ENCODE measurements around the gene ASAP2.

Gene ASAP2

DNA sequence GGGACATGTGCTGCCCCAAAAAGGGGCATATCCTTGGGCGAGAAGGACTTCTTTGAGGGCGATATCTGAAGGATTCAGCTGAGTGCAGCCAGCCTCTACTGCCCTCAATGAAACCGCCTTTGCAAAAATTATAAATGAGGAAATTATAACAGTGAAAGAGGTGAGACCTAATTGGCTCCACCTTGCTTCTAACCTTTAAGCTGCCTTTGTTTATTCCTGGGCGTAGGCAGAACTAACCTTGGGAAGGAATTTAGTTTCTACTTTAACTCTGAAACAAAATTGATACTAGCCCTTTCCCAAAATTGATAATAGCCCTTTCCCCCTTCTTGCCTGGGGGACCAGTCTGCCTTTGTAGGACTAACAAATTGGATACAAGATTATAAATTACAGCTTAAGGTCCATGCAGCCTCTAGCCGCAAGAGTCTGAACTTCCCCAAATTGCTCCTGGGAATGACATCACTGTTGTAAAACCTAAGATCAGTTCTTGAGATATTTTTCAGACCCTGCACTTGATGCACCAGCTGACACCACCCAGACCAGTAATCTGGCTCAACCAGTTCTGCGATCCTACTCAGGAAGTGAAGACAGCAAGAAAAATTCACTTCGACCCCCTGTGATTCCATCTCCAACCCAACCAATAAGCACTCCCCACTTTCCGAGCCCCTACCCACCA, 36.0 kb upstream of the ASAP2 start:
- no peaks in the 10 kb centered on the region for H3K9me3 Mint-ChIP-seq
- ATAC-seq (replicated peaks) (no peak), DNase-seq (no peak)
- H3K4me1 Mint-ChIP-seq = peaks cover 0 to 5% of the 10 kb centered on the region in 2 donors
- H3K27ac Mint-ChIP-seq = no peak overlapping the region
- no peak overlapping the region for H3K4me3 Mint-ChIP-seq
- H3K36me3 Mint-ChIP-seq = no peaks in the 10 kb centered on the region
- H3K27me3 Mint-ChIP-seq = peaks cover 6 to 9% of the 10 kb centered on the region in 2 donors

DNA sequence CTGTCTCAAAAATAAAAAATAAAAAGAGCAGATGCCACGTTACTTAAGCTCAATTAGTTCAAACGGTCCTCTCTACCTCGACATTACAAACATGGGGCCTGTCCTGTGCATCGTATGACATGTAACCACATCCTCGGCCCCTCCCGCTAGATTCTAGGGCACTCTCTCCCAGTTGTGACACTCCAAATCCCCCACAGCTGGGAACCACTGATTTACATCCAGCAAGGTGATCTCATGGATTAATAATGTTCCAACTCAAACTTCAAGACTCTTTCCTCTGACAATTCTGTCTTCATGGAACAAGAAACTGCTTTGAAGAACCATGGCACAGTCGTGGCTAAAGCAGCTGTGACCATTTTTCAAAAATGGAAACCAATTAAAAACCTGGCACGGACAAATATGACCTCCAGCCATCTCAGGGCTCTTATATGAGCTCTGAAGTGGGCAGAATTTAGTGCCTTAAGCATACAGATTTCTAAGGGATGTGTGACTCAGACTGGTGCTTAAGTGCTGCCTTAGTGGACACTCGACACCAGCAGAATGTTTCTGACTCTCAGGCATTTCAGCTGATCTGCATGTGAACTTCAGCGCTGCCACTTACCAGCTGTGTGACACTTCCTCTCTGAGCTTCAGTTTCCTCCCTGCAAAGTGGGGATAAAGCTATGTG, 31.7 kb upstream of the ASAP2 start:
- Mint-ChIP-seq H3K27ac (no peak overlapping the region), H3K4me1 (peaks cover 0 to 8% of the 10 kb centered on the region in 2 donors), H3K27me3 (peaks cover 0 to 4% of the 10 kb centered on the region in 2 donors), H3K9me3 (no peaks in the 10 kb centered on the region), H3K36me3 (no peaks in the 10 kb centered on the region), H3K4me3 (no peak overlapping the region)
- no peak for ATAC-seq (replicated peaks)
- DNase-seq = no peak

GRCh38 chr2:9178110-9178903, 28.3 kb upstream of the ASAP2 start:
- ATAC-seq (replicated peaks) (peak; percentile 29 to 45), DNase-seq (no peak)
- no peak overlapping the region for H3K27ac Mint-ChIP-seq
- peaks cover 8 to 20% of the 10 kb centered on the region in 2 donors for H3K27me3 Mint-ChIP-seq
- peaks cover 2 to 4% of the 10 kb centered on the region in 2 donors for H3K36me3 Mint-ChIP-seq
- H3K4me3 Mint-ChIP-seq = no peak overlapping the region
- peaks cover 0 to 8% of the 10 kb centered on the region in 2 donors for H3K4me1 Mint-ChIP-seq
- H3K9me3 Mint-ChIP-seq = peaks cover 11 to 13% of the 10 kb centered on the region in 2 donors

- Mint-ChIP-seq H3K36me3 (peaks cover 4 to 5% of the 10 kb centered on the region in 2 donors), H3K4me3 (no peak overlapping the region), H3K9me3 (peaks cover 13 to 16% of the 10 kb centered on the region in 2 donors), H3K4me1 (peaks cover 0 to 8% of the 10 kb centered on the region in 2 donors), H3K27ac (no peak overlapping the region), H3K27me3 (peaks cover 13 to 27% of the 10 kb centered on the region in 2 donors)
- DNase-seq (no peak), ATAC-seq (replicated peaks) (peak in 1 of 2 donors; percentile 43)
Measured at GRCh38 chr2:9178904-9179571, 27.6 kb upstream of the ASAP2 start.

DNA sequence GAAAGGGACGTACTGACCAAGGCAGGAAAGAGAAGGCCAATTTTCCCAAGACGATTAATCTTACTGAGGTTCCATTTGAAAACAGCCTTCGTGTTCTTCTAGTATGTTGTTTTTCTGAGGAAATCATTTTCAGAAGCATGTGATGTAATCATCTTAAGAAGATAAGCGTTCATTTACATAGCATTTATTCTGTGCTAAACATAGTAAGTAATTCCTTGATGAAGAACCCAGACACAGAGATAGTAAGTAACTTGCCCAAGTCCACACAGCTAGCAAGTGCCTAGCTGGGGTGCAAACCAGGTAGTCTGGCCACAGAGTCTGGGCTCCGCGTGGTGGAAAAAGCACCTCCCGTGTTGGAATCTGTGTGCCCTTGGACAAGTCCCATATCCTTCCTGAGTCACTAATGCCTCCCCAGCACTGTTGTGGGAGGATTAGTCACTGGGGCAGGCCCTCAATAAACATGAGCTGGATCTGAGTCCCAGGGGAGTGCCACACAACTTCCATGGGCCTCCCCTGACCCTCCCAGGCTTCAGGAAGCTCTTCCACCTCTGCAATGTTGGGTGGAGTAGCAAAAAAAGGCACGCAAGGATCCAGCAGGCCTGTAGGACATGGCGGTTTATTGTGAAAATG, 26.9 kb upstream of the ASAP2 start:
- H3K4me1 Mint-ChIP-seq = peaks cover 0 to 8% of the 10 kb centered on the region in 2 donors
- no peak for ATAC-seq (replicated peaks)
- no peak overlapping the region for H3K27ac Mint-ChIP-seq
- peaks cover 17 to 34% of the 10 kb centered on the region in 2 donors for H3K27me3 Mint-ChIP-seq
- H3K9me3 Mint-ChIP-seq = peaks cover 13 to 16% of the 10 kb centered on the region in 2 donors
- H3K4me3 Mint-ChIP-seq = no peak overlapping the region
- H3K36me3 Mint-ChIP-seq = peaks cover 4 to 5% of the 10 kb centered on the region in 2 donors
- DNase-seq = no peak

- Mint-ChIP-seq H3K9me3 (peaks cover 13 to 16% of the 10 kb centered on the region in 2 donors), H3K36me3 (peaks cover 4 to 5% of the 10 kb centered on the region in 2 donors), H3K27ac (no peak overlapping the region), H3K4me1 (no peaks in the 10 kb centered on the region), H3K4me3 (no peak overlapping the region), H3K27me3 (peaks cover 17 to 34% of the 10 kb centered on the region in 2 donors)
- ATAC-seq (replicated peaks) (no peak), DNase-seq (no peak)
Measured at GRCh38 chr2:9184361-9184760, 22.3 kb upstream of the ASAP2 start.

- H3K4me3 Mint-ChIP-seq = no peak overlapping the region
- no peak for DNase-seq
- no peak overlapping the region for H3K27ac Mint-ChIP-seq
- peaks cover 9 to 18% of the 10 kb centered on the region in 2 donors for H3K4me1 Mint-ChIP-seq
- peaks cover 0 to 5% of the 10 kb centered on the region in 2 donors for H3K36me3 Mint-ChIP-seq
- no peak for ATAC-seq (replicated peaks)
- peaks cover 15 to 17% of the 10 kb centered on the region in 2 donors for H3K27me3 Mint-ChIP-seq
- H3K9me3 Mint-ChIP-seq = peaks cover 5 to 6% of the 10 kb centered on the region in 2 donors
Measured at GRCh38 chr2:9187620-9188214, 18.9 kb upstream of the ASAP2 start.

DNA sequence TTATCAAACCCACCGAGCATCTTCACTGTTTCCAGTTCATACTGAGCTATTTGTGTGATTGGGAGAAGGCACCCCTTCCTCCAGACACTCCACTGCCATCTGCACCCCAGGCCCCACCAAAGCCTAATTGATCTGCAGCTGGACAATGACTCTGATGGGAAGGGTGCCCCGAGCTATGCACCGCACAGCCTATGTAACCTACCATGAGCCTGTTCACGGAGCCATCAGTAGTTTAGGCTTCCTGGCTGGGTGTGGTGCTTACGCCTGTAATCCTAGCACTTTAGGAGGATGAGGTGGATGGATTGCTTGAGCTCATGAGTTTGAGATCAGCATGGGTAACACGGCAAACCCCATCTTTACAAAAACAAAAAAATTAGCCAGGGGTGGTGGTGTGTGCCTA, 17.8 kb upstream of the ASAP2 start:
- no peak for ATAC-seq (replicated peaks)
- H3K27me3 Mint-ChIP-seq = peaks cover 7 to 12% of the 10 kb centered on the region in 2 donors
- peaks cover 12 to 20% of the 10 kb centered on the region in 2 donors for H3K4me1 Mint-ChIP-seq
- no peaks in the 10 kb centered on the region for H3K36me3 Mint-ChIP-seq
- H3K9me3 Mint-ChIP-seq = peaks cover 0 to 1% of the 10 kb centered on the region in 2 donors
- no peak overlapping the region for H3K27ac Mint-ChIP-seq
- H3K4me3 Mint-ChIP-seq = no peak overlapping the region
- no peak for DNase-seq

- no peak overlapping the region for H3K4me3 Mint-ChIP-seq
- H3K27ac Mint-ChIP-seq = no peak overlapping the region
- no peak for DNase-seq
- ATAC-seq (replicated peaks) = no peak
- no peaks in the 10 kb centered on the region for H3K36me3 Mint-ChIP-seq
- peaks cover 0 to 1% of the 10 kb centered on the region in 2 donors for H3K9me3 Mint-ChIP-seq
- peaks cover 12 to 20% of the 10 kb centered on the region in 2 donors for H3K4me1 Mint-ChIP-seq
- peaks cover 3 to 6% of the 10 kb centered on the region in 2 donors for H3K27me3 Mint-ChIP-seq
Measured at GRCh38 chr2:9189901-9190300, 16.7 kb upstream of the ASAP2 start.

DNA sequence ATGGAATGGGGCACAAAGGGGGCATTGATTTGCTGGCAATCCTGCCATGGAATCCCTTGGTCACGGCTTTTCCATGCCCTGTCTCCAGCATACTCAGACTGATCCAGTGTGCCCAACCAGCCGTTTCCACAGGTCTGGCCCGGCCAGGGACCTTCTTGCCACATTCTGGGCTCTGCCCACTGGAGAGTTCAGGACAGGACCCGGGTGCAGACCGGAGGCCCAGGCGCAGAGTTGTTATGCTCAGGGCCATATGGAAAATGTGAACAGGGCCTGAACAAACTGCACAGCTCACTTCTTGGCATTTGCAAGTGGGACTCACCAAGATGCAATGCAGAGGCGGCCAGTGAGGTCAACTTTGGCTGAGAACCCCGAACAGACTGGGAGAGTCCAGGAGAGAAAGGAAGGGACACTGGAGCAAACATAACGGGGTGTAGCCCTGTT, 15.6 kb upstream of the ASAP2 start:
- Mint-ChIP-seq H3K4me1 (peaks cover 12 to 20% of the 10 kb centered on the region in 2 donors), H3K9me3 (peaks cover 0 to 1% of the 10 kb centered on the region in 2 donors), H3K4me3 (peak overlapping the region in 1 of 2 donors; percentile 14), H3K36me3 (no peaks in the 10 kb centered on the region), H3K27ac (peak overlapping the region; percentile 57), H3K27me3 (peaks cover 3 to 6% of the 10 kb centered on the region in 2 donors)
- ATAC-seq (replicated peaks) (peak in 1 of 2 donors; percentile 10), DNase-seq (no peak)

DNA sequence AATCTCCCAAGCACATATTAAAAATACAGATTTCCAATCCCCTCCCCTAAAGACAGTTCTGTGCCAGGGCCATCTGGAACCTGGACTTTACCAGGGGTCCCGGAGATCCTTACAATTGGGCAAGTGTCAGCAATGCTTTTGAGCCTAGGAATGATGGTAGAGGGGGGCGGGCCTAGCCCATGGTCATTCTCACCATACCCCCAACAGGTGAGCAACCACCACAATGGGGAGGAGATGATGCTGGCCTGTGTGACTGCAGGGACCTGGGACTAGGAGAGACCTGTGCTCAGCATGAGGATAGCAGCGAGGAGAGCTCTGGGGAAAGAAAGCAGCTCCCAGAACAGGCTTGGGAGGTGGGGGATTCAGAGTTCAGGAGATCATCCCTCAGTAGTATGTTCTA, 13.9 kb upstream of the ASAP2 start:
- Mint-ChIP-seq H3K36me3 (no peaks in the 10 kb centered on the region), H3K27ac (no peak overlapping the region), H3K4me3 (no peak overlapping the region), H3K27me3 (peaks cover 3 to 13% of the 10 kb centered on the region in 2 donors), H3K9me3 (peaks cover 0 to 1% of the 10 kb centered on the region in 2 donors), H3K4me1 (peaks cover 12 to 20% of the 10 kb centered on the region in 2 donors)
- ATAC-seq (replicated peaks) = no peak
- DNase-seq = no peak

DNA sequence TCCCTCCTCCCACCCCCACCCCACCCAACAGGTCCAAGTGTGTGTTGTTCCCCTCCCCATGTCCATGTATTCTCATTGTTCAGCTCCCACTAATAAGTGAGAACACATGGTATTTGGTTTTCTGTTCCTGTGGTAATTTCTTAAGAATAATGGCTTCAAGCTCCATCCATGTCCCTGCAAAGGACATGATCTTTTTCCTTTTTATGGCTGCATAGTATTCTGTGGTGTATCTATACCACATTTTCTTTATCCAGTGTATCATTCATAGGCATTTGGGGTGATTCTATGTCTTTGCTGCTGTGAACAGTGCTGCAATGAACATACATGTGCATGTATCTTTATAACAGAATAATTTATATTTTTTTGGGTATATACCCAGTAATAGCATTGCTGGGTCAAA, 12.3 kb upstream of the ASAP2 start:
- no peak for DNase-seq
- ATAC-seq (replicated peaks) = no peak
- H3K36me3 Mint-ChIP-seq = no peaks in the 10 kb centered on the region
- no peak overlapping the region for H3K4me3 Mint-ChIP-seq
- peaks cover 0 to 1% of the 10 kb centered on the region in 2 donors for H3K9me3 Mint-ChIP-seq
- peaks cover 10 to 30% of the 10 kb centered on the region in 2 donors for H3K27me3 Mint-ChIP-seq
- H3K4me1 Mint-ChIP-seq = peaks cover 12 to 20% of the 10 kb centered on the region in 2 donors
- no peak overlapping the region for H3K27ac Mint-ChIP-seq

GRCh38 chr2:9196637-9197036, 10.0 kb upstream of the ASAP2 start:
- Mint-ChIP-seq H3K27ac (no peak overlapping the region), H3K4me3 (no peak overlapping the region), H3K4me1 (peaks cover 6 to 13% of the 10 kb centered on the region in 2 donors), H3K27me3 (peaks cover 18 to 42% of the 10 kb centered on the region in 2 donors), H3K36me3 (no peaks in the 10 kb centered on the region), H3K9me3 (peaks cover 0 to 1% of the 10 kb centered on the region in 2 donors)
- DNase-seq (no peak), ATAC-seq (replicated peaks) (no peak)

All from stimulated activated naive B cell treated with anti-CD40 and anti-IgM and Interleukin-4, amounts not matched to agents 10 μg/mL and 1 μg/mL and 100 μg/mL, for 72 hours (primary cell).